Activated naive CD8-positive, alpha-beta T cell treated with anti-CD3 and anti-CD28 coated beads, Interleukin-2, amount 50 U/mL, for 16 hours (primary cell): Measurements from ENCODE around the gene FRK.

Experiments
- DNase-seq: peaks from one replicate; pipeline ENCODE4 v3.0.0-alpha.2; 2020; ENCODE audit warnings: low read depth, low spot score

FRK gene

DNA sequence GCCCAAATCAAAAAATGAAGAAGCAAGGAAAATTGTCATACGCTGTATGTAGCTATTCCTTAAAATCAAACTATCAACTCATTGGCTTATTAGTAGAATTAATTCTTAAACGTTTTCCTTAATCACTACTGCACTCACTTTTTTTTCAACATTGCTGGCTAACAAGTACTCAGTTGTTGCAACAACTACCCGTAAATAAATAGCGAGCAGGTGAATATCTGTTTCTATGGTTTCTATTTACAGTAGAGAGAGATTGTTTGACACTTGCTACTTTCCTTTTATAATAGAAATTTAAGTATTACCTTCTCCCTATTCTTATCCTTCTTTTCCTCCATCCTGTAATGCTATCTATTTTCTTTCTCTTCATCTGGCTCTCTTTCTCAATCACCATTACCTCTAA lies 25.1 kb downstream of the FRK start:
- DNase-seq, result no peak

- DNase-seq, result no peak
These were observed 26.4 kb downstream of the FRK start for GRCh38 chr6:116034327-116034726.

GRCh38 chr6:116033687-116034303 lies 26.9 kb downstream of the FRK start:
- DNase-seq, result no peak

GRCh38 chr6:116030770-116031169 lies 29.9 kb downstream of the FRK start:
- DNase-seq, result no peak

DNA sequence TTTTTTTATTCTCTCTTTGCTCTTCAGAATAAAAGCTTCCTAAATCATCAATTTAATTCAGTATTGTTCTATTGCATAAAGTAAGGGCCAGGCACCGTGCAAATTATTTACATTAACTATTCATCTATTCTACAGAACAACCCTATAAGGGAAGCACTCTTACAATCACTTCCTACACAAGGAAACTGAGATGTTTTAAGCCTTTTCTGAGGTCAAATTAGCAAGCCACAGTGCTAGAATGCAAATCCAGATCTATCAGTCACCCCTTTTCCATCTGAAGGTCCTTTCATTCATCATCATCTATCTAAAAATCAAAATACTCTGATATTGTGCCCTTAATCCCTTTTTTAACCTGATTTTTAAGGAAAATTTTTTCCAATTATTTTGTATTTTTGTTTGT lies 31.2 kb downstream of the FRK start:
- DNase-seq, result no peak

DNA sequence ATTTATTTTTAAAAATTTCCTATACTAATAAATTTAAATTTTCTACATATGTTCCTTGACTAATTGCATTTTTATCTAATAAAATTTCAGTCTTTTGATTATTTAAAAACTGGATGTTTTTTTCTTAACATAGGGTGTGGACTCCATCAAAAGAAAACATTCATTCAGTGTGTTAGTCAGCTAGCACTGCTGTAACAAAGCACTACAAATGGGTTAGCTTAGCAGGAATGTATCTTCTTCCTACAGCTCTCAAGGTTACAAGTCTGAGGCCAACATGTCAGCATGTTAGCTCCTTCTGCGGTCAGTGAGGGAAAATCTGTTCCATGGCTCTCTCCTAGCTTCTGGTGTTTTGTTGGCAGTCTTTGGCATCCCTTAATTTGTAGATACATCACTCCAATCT lies 32.5 kb downstream of the FRK start:
- DNase-seq, result no peak

GRCh38 chr6:116027801-116028200 lies 32.9 kb downstream of the FRK start:
- DNase-seq, result no peak

DNA sequence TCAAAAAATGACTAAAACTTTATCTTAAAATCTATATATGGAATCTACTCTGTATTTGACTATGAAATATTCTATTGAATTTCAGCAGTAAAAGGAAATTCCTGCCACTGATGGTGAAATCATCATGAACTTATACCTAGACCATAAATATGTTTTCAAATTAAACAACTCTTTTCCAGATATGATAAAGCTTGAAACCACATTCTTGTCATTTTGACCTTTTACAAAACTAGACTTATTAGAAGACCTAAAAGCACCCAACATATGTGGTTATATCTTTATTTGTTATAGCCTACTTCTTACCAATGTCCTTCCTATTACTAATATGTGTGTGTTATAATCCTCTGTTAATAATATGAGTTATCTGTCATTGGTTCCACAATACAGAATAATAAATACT lies 35.3 kb downstream of the FRK start:
- no peak for DNase-seq

GRCh38 chr6:116022841-116023445 lies 37.7 kb downstream of the FRK start:
- no peak for DNase-seq

DNA sequence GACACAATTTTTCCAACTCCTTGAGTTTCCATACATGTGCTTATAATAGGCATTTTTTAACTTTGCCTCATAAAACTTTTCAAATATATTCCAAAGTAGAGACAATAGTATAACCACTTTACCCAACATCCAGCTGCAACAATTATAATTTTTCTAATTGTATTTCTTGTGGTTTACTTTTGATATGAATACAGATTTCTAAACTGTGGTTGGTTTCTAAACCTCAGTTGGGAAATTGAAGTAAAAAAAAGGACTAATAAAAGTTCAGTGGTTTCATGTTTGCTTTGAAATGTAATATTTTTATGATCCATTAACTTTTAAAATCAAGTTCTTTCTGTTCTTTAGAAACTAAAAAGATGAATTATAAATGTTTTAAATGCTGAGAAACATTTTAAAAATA lies 40.0 kb downstream of the FRK start:
- no peak for DNase-seq

GRCh38 chr6:116019428-116019827 lies 41.3 kb downstream of the FRK start:
- DNase-seq, result no peak

DNA sequence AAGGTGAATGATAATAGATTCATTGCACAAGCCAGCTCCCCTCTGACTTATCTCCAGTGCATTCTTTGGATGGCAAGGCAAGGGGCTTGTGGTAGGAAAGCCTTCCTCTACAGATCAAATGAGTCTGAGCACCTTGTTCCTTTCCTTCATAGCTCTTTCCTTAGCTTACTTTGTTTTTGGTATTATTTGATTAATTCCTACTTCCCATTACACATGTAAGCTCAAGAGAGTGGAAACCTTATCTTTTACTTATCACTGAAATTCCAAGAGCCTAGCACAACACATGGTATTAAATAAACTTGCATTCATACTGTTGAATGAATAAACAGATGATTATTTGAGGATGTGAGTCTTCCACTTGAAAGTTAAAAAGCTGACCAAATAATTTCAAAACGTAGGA lies 41.7 kb downstream of the FRK start:
- DNase-seq, result no peak

DNA sequence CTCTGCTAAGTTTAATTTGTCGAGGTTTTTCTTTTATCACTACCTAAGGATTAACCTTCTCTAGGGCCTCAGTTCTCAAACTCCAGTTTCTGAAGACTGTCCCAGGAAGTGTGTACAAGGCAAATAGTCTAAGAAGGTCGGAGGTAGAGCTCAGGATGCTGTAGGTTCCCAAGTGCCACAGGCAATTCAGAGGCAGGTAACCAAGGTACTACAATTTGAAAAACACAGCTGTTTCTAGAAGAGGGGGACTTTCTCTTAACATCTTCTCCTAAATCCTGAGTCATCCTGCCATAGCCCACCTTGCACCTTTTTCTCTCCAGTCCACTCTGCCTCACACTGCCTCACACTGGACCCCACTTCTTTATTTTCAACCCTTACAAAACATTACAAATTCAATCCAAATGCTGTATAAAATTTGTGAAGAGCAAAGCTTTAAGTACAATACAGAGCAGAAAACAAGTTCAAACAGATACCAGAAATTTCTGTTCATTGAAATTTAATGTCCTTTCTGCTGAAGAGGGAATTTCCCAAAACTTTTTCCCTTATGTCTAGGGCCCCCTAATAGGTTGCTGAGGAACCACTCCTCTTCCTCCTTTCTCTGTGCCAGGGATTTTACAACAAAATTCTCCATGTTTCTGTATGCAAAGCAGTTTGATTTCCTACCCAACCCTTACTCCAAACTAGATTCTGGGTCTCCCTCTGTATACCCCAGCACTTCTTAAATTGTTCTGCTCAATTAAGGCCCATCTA lies 43.0 kb downstream of the FRK start:
- no peak for DNase-seq

GRCh38 chr6:116016846-116017545 lies 43.7 kb downstream of the FRK start:
- no peak for DNase-seq

- no peak for DNase-seq
These were observed 44.7 kb downstream of the FRK start for GRCh38 chr6:116015983-116016382.

DNA sequence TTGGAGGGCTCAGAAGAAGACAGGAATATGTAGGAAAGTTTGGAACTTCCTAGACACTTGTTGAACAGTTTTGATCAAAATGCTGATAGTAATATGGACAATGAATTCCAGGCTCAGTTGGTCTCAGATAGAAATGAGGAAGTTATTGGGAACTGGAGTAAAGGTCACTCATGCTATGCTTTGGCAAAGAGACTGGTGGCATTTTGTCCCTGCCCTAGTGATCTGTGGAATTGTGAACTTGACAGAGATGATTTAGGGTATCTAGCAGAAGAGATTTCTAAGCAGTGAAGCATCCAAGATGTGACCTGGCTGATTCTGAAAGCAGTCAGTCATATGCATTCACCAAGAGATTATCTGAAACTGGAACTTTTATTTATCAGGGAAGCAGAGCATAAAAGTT lies 45.1 kb downstream of the FRK start:
- DNase-seq, result no peak

DNA sequence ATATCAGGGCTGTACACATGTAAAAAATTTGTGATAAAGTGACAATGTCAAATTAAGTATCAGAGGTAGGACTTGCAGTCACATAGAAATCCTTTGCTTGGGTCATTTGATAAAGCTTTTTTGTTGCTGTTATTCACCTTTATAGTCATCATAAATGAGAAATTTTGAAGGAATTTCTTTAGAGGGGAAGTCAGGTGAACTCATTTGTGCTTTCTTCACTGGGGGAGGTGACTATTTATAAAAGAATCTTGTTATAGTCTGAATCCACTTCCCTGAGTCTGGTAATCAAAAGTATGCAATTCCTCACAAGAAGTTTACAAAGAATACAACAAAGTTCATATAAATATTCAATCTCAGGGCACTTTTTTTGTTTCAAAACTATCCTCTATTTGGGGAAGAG lies 47.7 kb downstream of the FRK start:
- no peak for DNase-seq

DNA sequence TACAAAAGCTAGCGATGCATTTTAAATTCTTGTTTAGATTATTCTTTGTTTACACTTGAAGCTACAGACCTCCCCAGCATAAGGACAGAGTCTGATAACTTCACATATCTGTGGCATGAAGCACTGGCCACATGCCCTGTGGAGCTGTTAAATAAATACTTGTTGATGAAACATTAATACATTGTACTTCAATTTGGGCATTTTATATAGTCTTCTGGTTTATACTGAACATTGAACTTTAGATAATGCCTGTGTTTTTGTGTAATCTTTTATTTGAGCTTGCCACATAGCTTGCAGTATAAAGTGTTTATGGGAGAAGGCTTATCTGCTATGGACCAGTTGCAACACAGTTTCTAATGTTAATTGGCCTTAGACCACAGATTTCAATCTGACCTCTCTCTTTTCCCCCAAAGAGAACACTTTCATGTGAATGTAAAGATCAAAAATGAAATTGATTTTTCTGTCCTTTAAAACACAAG lies 48.2 kb downstream of the FRK start:
- DNase-seq, result no peak

GRCh38 chr6:116011520-116011919 lies 49.2 kb downstream of the FRK start:
- no peak for DNase-seq

- DNase-seq, result no peak
These were observed 49.8 kb downstream of the FRK start for GRCh38 chr6:116010790-116011401.

GRCh38 chr6:116010386-116010785 lies 50.3 kb downstream of the FRK start:
- DNase-seq, result no peak
